Panc1 (cell line): Measurements from ENCODE around the gene TARM1. TPM values are rescaled to one million over a fixed set of nuclear protein-coding genes. Genes with fewer than 3 reads are reported as not detected.

ENCODE experiments used
- ATAC-seq: fragments of 200-7000 bp; cut with Tn5 transposase; 2 replicates; pipeline ENCODE4 v1.9.1; 2020; ENCODE audit warnings: mild to moderate bottlenecking, moderate library complexity
- BruUV-seq: library from RNA; stranded (reverse); fragments of 400-500 nt; replicated peaks from 2 replicates; lab custom pipeline; 2021; lab: Mats Ljungman, UMichigan
- CTCF ChIA-PET: fragments of 300-600 bp; sonication (Branson Sonifier 250); formaldehyde crosslinking; loops from one replicate; lab custom pipeline; 2022; ENCODE audit warnings: antibody characterized with exemption; lab: Charles Lee
- POLR2A ChIA-PET: fragments of 300-600 bp; sonication (Branson Sonifier 250); formaldehyde crosslinking; loops from one replicate; lab custom pipeline; 2022; ENCODE audit warnings: antibody characterized with exemption; lab: Charles Lee
- DNase-seq: peaks from one replicate; pipeline ENCODE4 v3.0.0-alpha.2; 2010; ENCODE audit warnings: low read depth, low spot score
- H3K27ac ChIP-seq: 2 replicates; pipeline ENCODE4 v1.5.1; 2011; ENCODE audit warnings: mild to moderate bottlenecking, low read length, inconsistent platforms
- H3K27me3 ChIP-seq: fragments of 200-500 bp; sonication (Bioruptor generic); 2 replicates; pipeline ENCODE4 v1.6.0; 2014; ENCODE audit warnings: low read length, inconsistent platforms; ENCODE audit not compliant: control insufficient read depth, insufficient read depth
- H3K36me3 ChIP-seq: fragments of 200-500 bp; sonication (Bioruptor generic); 2 replicates; pipeline ENCODE4 v1.5.1; 2014; ENCODE audit warnings: inconsistent platforms, mild to moderate bottlenecking, low read length, moderate library complexity; ENCODE audit not compliant: control insufficient read depth, insufficient read depth
- H3K4me1 ChIP-seq: 2 replicates; pipeline ENCODE4 v1.5.1; 2011; ENCODE audit warnings: inconsistent platforms, mild to moderate bottlenecking, low read length, moderate library complexity; ENCODE audit not compliant: control insufficient read depth, insufficient read depth
- H3K4me3 ChIP-seq, 2 experiments: 2 replicates each; pipeline ENCODE4 v1.5.1; 2011 to 2012; ENCODE audit warnings: low read depth in 2 of 2, low read length in 2 of 2, mild to moderate bottlenecking in 2 of 2, inconsistent platforms in 1 of 2, moderate library complexity in 1 of 2
- H3K9me3 ChIP-seq: fragments of 200-500 bp; sonication (Bioruptor generic); 2 replicates; pipeline ENCODE4 v1.5.1; 2014; ENCODE audit warnings: low read depth, mild to moderate bottlenecking, inconsistent platforms, low read length, moderate library complexity; ENCODE audit not compliant: control insufficient read depth, insufficient read depth
- CTCF ChIP-seq: fragments of 450-650 bp; IDR thresholded peaks from 2 replicates; pipeline ENCODE4 v1.5.1; 2017; ENCODE audit warnings: mild to moderate bottlenecking
- POLR2AphosphoS5 ChIP-seq: IDR thresholded peaks from 2 replicates; pipeline ENCODE4 v1.6.1; 2012; ENCODE audit warnings: mild to moderate bottlenecking, low read depth, low read length, moderate library complexity
- REST ChIP-seq, 2 experiments: IDR thresholded peaks; 2 replicates each; pipeline ENCODE4 v1.6.1; 2011 to 2012; ENCODE audit warnings: low read depth in 2 of 2, control low read depth in 1 of 2, low read length in 1 of 2, mild to moderate bottlenecking in 1 of 2, moderate library complexity in 1 of 2; ENCODE audit not compliant: insufficient read depth in 1 of 2
- SIN3A ChIP-seq: IDR thresholded peaks from 2 replicates; pipeline ENCODE4 v1.6.1; 2012; ENCODE audit warnings: low read depth, mild to moderate bottlenecking, low read length, moderate library complexity, borderline replicate concordance; ENCODE audit not compliant: insufficient read depth
- TCF7L2 ChIP-seq: IDR thresholded peaks from 2 replicates; pipeline ENCODE4 v1.6.1; 2011; ENCODE audit warnings: mild to moderate bottlenecking, low read depth, low read length, inconsistent platforms
- in situ Hi-C: cut with HindIII; loops from 2 replicates; pipeline ENCODE4 v1.10.0; 2016; ENCODE audit warnings: low sequenced_read_pairs, low pct_unique_long_range_greater_than_20kb
- intact Hi-C: fragments of 100-400 bp; cut with micrococcal nuclease; formaldehyde crosslinking; loops from one replicate; pipeline ENCODE4 v1.10.0; 2022; ENCODE audit not compliant: unreplicated experiment
- total RNA-seq: library from RNA; stranded (reverse); gene quantifications from one replicate; pipeline ENCODE4 v1.2.1, GENCODE V29; 2021; ENCODE audit not compliant: unreplicated experiment

TARM1 gene
- total RNA-seq, 1 experiment from 2014 or later, result not detected

GRCh38 chr19:54047616-54048015, 33.5 kb downstream of the TARM1 start:
- Histone ChIP-seq H3K36me3 (no peaks in the 10 kb centered on the region), H3K27me3 (no peaks in the 10 kb centered on the region), H3K4me3 (no peak overlapping the region), H3K27ac (no peak overlapping the region), H3K9me3 (no peaks in the 10 kb centered on the region), H3K4me1 (no peaks in the 10 kb centered on the region)
- no peak for TF ChIP-seq SIN3A
- TF ChIP-seq TCF7L2, result no peak
- no peak for TF ChIP-seq REST (IDR thresholded peaks at IDR 0.05; ENCODE audit: insufficient read depth in 1 of 2, low read depth in 2 of 2, low read length in 1 of 2)
- BruUV-seq, result no TSS peak
- intact Hi-C loops, result no loop called here
- POLR2A ChIA-PET, result no interaction called here
- in situ Hi-C loops, result loop anchor here (25.0 kb wide), 1 partner anchor 135 kb away; the partner anchor contains the start of gene CACNG7
- CTCF ChIA-PET, result interaction anchor here (0.6 kb wide), 1 partner anchor 18 kb away, joined by 3 read pairs; no protein-coding TSS in a partner anchor
- ATAC-seq (no peak), DNase-seq (no peak)

- H3K36me3 ChIP-seq, result no peaks in the 10 kb centered on the region
- no peaks in the 10 kb centered on the region for H3K27me3 ChIP-seq
- BruUV-seq, result no TSS peak
- TF ChIP-seq REST (IDR thresholded peaks at IDR 0.05; ENCODE audit: insufficient read depth in 1 of 2, low read depth in 2 of 2, low read length in 1 of 2) (no peak), TCF7L2 (no peak), POLR2AphosphoS5 (no peak), SIN3A (no peak), CTCF (no peak)
- no peak for DNase-seq
- POLR2A ChIA-PET, result no interaction called here
- no peak for ATAC-seq
- H3K9me3 ChIP-seq, result no peaks in the 10 kb centered on the region
- CTCF ChIA-PET, result no interaction called here
- H3K4me1 ChIP-seq, result peaks cover 11% of the 10 kb centered on the region; the same call in 1 of the 2 replicates
- intact Hi-C loops (no loop called here), in situ Hi-C loops (loop anchor here (25.0 kb wide), 1 partner anchor 133 kb away; the partner anchor contains the start of gene CACNG7)
- H3K27ac ChIP-seq, result no peak overlapping the region
- no peak overlapping the region for H3K4me3 ChIP-seq
Measured at GRCh38 chr19:54045771-54046170, 35.4 kb downstream of the TARM1 start.
